Measurements from ENCODE around the gene IDH3G.

The IDH3G gene

GRCh38 chrX:153831429-153832150 lies 37.4 kb upstream of the IDH3G start:
- peaks cover 11% of the 10 kb centered on the region for H3K27me3 ChIP-seq (ENCODE audit: control insufficient read depth, low read length)
- no peak overlapping the region for H3K27ac ChIP-seq (ENCODE audit: low read depth, low read length)
- no peaks in the 10 kb centered on the region for H3K36me3 ChIP-seq (ENCODE audit: control insufficient read depth, low read length)
- no peaks in the 10 kb centered on the region for H3K9me3 ChIP-seq (ENCODE audit: control insufficient read depth, insufficient read depth, low read length)
- no peaks in the 10 kb centered on the region for H3K79me2 ChIP-seq (ENCODE audit: control insufficient read depth, low read length)
- H3K4me2 ChIP-seq (ENCODE audit: low read length): no peak overlapping the region
- H4K20me1 ChIP-seq (ENCODE audit: control insufficient read depth, insufficient read depth, low read depth, low read length): no peaks in the 10 kb centered on the region
- no peaks in the 10 kb centered on the region for H3F3A ChIP-seq (ENCODE audit: control insufficient read depth, insufficient read depth)
- H3K4me3 ChIP-seq (ENCODE audit: low read length): no peak overlapping the region
- H3K4me1 ChIP-seq (ENCODE audit: control insufficient read depth, low read length): no peaks in the 10 kb centered on the region
- no peaks in the 10 kb centered on the region for H3K9me2 ChIP-seq (replicated peaks; ENCODE audit: control insufficient read depth, low read length)
- TF ChIP-seq EZH2phosphoT487 (IDR thresholded peaks at IDR 0.05; ENCODE audit: borderline replicate concordance, low read length): no peak
- TF ChIP-seq, protein P1, sequence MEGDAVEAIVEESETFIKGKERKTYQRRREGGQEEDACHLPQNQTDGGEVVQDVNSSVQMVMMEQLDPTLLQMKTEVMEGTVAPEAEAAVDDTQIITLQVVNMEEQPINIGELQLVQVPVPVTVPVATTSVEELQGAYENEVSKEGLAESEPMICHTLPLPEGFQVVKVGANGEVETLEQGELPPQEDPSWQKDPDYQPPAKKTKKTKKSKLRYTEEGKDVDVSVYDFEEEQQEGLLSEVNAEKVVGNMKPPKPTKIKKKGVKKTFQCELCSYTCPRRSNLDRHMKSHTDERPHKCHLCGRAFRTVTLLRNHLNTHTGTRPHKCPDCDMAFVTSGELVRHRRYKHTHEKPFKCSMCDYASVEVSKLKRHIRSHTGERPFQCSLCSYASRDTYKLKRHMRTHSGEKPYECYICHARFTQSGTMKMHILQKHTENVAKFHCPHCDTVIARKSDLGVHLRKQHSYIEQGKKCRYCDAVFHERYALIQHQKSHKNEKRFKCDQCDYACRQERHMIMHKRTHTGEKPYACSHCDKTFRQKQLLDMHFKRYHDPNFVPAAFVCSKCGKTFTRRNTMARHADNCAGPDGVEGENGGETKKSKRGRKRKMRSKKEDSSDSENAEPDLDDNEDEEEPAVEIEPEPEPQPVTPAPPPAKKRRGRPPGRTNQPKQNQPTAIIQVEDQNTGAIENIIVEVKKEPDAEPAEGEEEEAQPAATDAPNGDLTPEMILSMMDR (IDR thresholded peaks at IDR 0.05; ENCODE audit: low read depth, low read length, poor library complexity, severe bottlenecking): no peak

- no peaks in the 10 kb centered on the region for H4K20me1 ChIP-seq (ENCODE audit: control insufficient read depth, insufficient read depth, low read depth, low read length)
- no peaks in the 10 kb centered on the region for H3K9me3 ChIP-seq (ENCODE audit: control insufficient read depth, insufficient read depth, low read length)
- no peak overlapping the region for H3K27ac ChIP-seq (ENCODE audit: low read depth, low read length)
- H3K36me3 ChIP-seq (ENCODE audit: control insufficient read depth, low read length): no peaks in the 10 kb centered on the region
- no peak overlapping the region for H3K4me3 ChIP-seq (ENCODE audit: low read length)
- no peak for TF ChIP-seq EZH2phosphoT487 (IDR thresholded peaks at IDR 0.05; ENCODE audit: borderline replicate concordance, low read length)
- TF ChIP-seq, protein P1 (IDR thresholded peaks at IDR 0.05; ENCODE audit: low read depth, low read length, poor library complexity, severe bottlenecking): no peak
- no peaks in the 10 kb centered on the region for H3K4me1 ChIP-seq (ENCODE audit: control insufficient read depth, low read length)
- no peaks in the 10 kb centered on the region for H3K79me2 ChIP-seq (ENCODE audit: control insufficient read depth, low read length)
- no peaks in the 10 kb centered on the region for H3F3A ChIP-seq (ENCODE audit: control insufficient read depth, insufficient read depth)
- H3K27me3 ChIP-seq (ENCODE audit: control insufficient read depth, low read length): peaks cover 11% of the 10 kb centered on the region
- H3K9me2 ChIP-seq (replicated peaks; ENCODE audit: control insufficient read depth, low read length): no peaks in the 10 kb centered on the region
- H3K4me2 ChIP-seq (ENCODE audit: low read length): no peak overlapping the region
Measured at GRCh38 chrX:153830640-153831428, 36.7 kb upstream of the IDH3G start.

DNA sequence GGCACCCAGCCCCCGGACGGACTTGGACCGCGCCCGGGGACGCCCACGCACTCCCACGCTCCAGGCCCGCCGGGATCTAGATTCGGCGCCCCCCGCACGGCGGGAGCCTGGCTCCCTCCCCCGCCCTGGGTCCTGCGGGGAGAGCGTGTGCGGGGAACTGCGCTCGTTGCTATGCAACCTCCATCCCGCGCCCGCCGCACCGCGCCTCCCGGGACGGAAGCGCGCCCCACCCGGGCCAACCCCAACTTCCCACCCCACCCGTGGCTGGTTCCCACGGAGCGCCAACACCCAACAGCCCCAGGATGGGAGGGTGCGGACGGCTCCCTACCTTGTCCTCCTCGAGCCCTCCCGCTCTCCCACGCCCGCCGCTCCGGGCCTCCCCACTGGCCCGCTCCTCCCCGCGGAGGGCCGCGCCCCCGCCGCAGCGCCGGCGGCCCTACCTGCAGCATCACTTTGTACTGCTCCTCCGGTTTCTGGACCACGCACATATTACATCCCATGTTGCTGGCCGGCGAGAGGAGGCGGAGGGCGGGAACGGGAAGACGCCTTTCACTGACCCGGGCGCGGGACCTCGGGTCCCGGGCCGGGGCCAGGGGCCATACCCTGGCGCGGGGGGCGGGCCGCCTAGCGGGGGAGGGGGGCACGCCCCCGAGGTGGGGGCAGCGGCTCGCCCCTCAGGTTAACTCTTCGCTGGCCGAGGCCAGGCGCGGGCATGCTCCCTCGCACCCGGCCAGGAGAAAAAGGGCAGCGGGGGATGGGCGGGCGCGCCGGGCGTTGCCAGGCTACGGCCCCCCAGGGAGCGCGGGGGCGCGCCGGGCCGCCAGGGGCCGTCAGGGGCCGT lies 35.8 kb upstream of the IDH3G start, which contains the start of gene PDZD4:
TSS of gene PDZD4 (minus strand) at position 746 of the 841 bp plus-strand sequence. CDS start at position 500, 246 bp downstream.
- Histone ChIP-seq H3K9me2 (replicated peaks; ENCODE audit: control insufficient read depth, low read length) (no peaks in the 10 kb centered on the region), H4K20me1 (ENCODE audit: control insufficient read depth, insufficient read depth, low read depth, low read length) (no peaks in the 10 kb centered on the region), H3K4me3 (ENCODE audit: low read length) (no peak within 1 kb of the TSS), H3K79me2 (ENCODE audit: control insufficient read depth, low read length) (no peaks in the 10 kb centered on the region), H3F3A (ENCODE audit: control insufficient read depth, insufficient read depth) (no peaks in the 10 kb centered on the region), H3K27me3 (ENCODE audit: control insufficient read depth, low read length) (peaks cover 11% of the 10 kb centered on the region), H3K4me2 (ENCODE audit: low read length) (no peak within 1 kb of the TSS), H3K9me3 (ENCODE audit: control insufficient read depth, insufficient read depth, low read length) (no peaks in the 10 kb centered on the region), H3K27ac (ENCODE audit: low read depth, low read length) (no peak within 1 kb of the TSS), H3K36me3 (ENCODE audit: control insufficient read depth, low read length) (no peaks in the 10 kb centered on the region), H3K4me1 (ENCODE audit: control insufficient read depth, low read length) (no peaks in the 10 kb centered on the region)
- TF ChIP-seq, protein P1 (IDR thresholded peaks at IDR 0.05; ENCODE audit: low read depth, low read length, poor library complexity, severe bottlenecking): no peak
- TF ChIP-seq EZH2phosphoT487 (IDR thresholded peaks at IDR 0.05; ENCODE audit: borderline replicate concordance, low read length): no peak

Data from DOHH2 (cell line).